ENCODE data around the gene MAGI3.

- TF ChIP-seq CTCF (conservative IDR thresholded peaks at IDR 0.05; ENCODE audit: low read length) (no peak), EZH2phosphoT487 (IDR thresholded peaks at IDR 0.05; ENCODE audit: borderline replicate concordance) (no peak)
These were observed 6.3 kb downstream of the MAGI3 start for GRCh38 chr1:113396585-113396984.

Data from Loucy (cell line).